ENCODE measurements around the gene SP8. TPM values are rescaled to one million over a fixed set of nuclear protein-coding genes. Genes with fewer than 3 reads are reported as not detected.

The SP8 gene
- total RNA-seq, 1 experiment from 2014 or later = 0.76 TPM

GRCh38 chr7:20793694-20794394 is 7.2 kb upstream of the SP8 start:
- Histone ChIP-seq H3K79me2 (ENCODE audit: insufficient read depth, low read length) (no peaks in the 10 kb centered on the region), H3K4me2 (ENCODE audit: low read length) (no peak overlapping the region), H3K36me3 (ENCODE audit: control insufficient read depth in 1 of 2, insufficient read depth in 2 of 2, low read length in 2 of 2) (no peaks in the 10 kb centered on the region), H3K9ac (ENCODE audit: low read length) (no peak overlapping the region), H3K27ac (ENCODE audit: low read depth, low read length) (no peak overlapping the region), H3K4me3 (replicated peaks in 1 of 2; ENCODE audit: low read depth in 1 of 2, low read length in 2 of 2) (no peak overlapping the region), H3K9me3 (ENCODE audit: control insufficient read depth in 1 of 2, insufficient read depth in 1 of 2, low read depth in 1 of 2, low read length in 2 of 2) (no peaks in the 10 kb centered on the region), H2AFZ (ENCODE audit: low read depth, low read length, poor library complexity, severe bottlenecking) (no peak overlapping the region), H3K9me2 (ENCODE audit: insufficient read depth) (no peaks in the 10 kb centered on the region), H3K27me3 (ENCODE audit: insufficient read depth, low read length) (peaks cover 12% of the 10 kb centered on the region; the same call in 1 of the 2 replicates), H4K20me1 (ENCODE audit: insufficient read depth) (no peaks in the 10 kb centered on the region), H3K4me1 (ENCODE audit: control insufficient read depth in 1 of 2, insufficient read depth in 2 of 2, low read length in 2 of 2) (peaks cover 0 to 12% of the 10 kb centered on the region in 2 experiments; a peak in 3 of 4 replicates)
- TF ChIP-seq EZH2 (IDR thresholded peaks at IDR 0.05) (no peak), ELF1 (IDR thresholded peaks at IDR 0.05; ENCODE audit: borderline replicate concordance, low read depth) (no peak), SIN3A (IDR thresholded peaks at IDR 0.05; ENCODE audit: low read depth) (no peak), CBX3 (IDR thresholded peaks at IDR 0.05; ENCODE audit: low read depth) (no peak), YY1 (IDR thresholded peaks at IDR 0.05; ENCODE audit: extremely low read depth, insufficient replicate concordance, low read depth, low read length) (no peak), RAD21 (IDR thresholded peaks at IDR 0.05; ENCODE audit: low read depth) (no peak), SRF (IDR thresholded peaks at IDR 0.05; ENCODE audit: low read depth) (no peak), EZH2phosphoT487 (IDR thresholded peaks at IDR 0.05; ENCODE audit: borderline replicate concordance) (no peak), ATF3 (IDR thresholded peaks at IDR 0.05) (no peak), MAX (IDR thresholded peaks at IDR 0.05) (no peak), CTCF (IDR thresholded peaks at IDR 0.05 in 2 of 3, conservative IDR thresholded peaks at IDR 0.05 in 1 of 3; ENCODE audit: borderline replicate concordance in 1 of 3, insufficient read depth in 1 of 3, low read depth in 2 of 3, low read length in 2 of 3) (no peak), ZNF274 (IDR thresholded peaks at IDR 0.05; ENCODE audit: low read depth, low read length) (no peak)
- BruUV-seq (replicated peaks) = no TSS peak
- intact Hi-C loops (cut with micrococcal nuclease) = no loop called here
- ATAC-seq (no peak), DNase-seq (ENCODE audit: low read depth, low spot score) (no peak)
- POLR2A ChIA-PET = no interaction called here
- CTCF ChIA-PET = no interaction called here
- RAD21 ChIA-PET (ENCODE audit: low non-redundant PET in 1 of 2, low total read pairs in 2 of 2, uncharacterized antibody in 2 of 2, unreplicated experiment in 2 of 2) = no interaction called here

Data from HCT116 (cell line).